HuH-7 (cell line): Measurements from ENCODE around the gene WBP2.
"Not testable (repeated sequence)": the region's sequence is repeated elsewhere in the genome, so short reads cannot be mapped to it uniquely, and the experiment has no call there.

Source experiments
- DNase-seq: peaks from one replicate; pipeline ENCODE4 v3.0.0; 2011; ENCODE audit warnings: low spot score

The WBP2 gene

DNA sequence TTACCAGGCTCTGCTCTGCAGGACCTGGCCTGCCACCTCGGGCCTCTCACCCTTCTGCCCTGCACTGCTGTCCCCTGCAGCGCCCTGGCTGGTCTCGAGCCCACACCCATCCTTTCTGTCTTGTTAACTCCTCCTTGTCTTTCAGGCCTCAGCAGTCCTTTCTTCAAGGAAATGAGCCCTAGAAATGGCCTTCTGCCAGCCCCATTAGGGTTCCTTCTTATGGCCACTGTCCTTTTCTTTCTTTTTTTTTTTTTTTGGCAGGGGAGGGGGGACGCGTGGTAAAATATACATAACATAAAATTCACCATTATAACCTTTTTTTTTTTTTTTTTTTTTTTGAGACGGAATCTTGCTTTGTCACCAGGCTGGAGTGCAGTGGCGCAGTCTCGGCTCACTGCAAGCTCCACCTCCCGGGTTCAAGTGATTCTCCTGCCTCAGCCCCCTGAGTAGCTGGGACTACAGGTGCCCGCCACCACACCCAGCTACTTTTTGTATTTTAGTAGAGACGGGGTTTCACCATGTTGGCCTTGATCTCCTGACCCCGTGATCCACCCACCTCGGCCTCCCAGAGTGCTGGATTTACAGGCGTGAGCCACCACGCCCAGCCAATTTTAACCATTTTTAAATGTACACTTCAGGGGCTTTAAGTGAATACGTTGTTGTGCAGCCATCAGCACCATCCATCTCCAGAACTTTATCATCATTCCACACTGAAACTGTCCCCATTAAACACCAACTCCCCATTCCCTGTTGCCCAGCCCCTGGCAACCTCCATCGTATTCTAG, 10.5 kb upstream of the WBP2 start:
- not testable (repeated sequence) for DNase-seq

DNA sequence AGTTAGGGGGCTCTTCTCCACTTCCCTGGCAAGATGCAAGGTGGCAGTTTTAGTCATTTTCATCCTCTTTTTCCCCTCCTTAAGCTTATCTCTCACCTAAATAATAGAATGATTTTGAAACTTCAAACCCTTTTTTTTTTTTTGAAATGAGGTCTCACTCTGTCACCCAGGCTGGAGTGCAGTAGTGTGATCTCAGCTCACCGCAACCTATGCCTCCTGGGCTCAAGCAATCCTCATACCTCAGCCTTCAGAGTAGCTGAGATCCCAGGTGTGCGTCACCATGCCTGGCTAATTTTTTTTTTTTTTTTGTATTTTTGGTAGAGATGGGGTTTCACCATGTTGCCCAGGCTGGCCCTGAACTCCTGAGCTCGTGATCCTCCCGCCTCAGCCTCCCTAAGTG, 9.8 kb upstream of the WBP2 start:
- not testable (repeated sequence) for DNase-seq

DNA sequence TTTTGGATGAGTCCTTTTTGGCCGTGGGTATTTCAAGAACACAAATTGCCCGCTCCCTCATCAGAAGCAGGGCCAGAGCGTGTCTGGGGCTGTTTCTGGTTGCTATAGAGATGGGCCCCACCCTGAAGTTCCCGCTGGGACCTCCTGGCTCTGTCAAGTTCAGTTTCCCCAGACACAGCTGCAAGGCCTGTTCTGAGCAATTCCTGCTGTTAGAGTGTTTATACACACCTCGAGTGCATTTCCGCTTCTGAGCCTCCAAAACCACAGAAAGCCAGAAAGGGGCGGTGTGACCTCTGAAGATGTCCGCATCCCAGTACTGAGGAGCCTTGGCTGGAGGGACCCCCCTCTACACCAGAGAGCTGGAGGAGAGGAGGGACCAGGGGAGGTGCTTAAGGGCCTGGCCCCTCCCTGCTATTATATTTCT, 9.3 kb upstream of the WBP2 start:
- no peak for DNase-seq

DNA sequence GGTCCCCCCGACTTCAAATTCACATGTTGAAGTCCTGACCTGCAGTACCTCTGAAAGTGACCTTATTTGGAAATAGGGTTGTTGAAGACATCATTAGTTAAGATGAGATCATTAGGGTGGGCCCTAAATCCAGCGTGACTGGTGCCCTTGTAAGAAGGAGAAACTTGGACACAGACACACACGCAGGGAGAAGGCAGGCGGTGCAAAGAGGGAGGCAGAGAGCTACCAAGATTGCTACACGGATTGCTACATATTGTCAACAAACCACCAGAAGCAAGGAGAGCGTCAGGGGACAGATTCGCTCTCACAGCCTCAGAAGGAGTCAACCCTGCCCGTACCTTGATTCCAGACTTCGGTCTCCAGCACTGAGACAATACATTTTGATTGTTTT, 6.8 kb upstream of the WBP2 start:
- DNase-seq: no peak

DNA sequence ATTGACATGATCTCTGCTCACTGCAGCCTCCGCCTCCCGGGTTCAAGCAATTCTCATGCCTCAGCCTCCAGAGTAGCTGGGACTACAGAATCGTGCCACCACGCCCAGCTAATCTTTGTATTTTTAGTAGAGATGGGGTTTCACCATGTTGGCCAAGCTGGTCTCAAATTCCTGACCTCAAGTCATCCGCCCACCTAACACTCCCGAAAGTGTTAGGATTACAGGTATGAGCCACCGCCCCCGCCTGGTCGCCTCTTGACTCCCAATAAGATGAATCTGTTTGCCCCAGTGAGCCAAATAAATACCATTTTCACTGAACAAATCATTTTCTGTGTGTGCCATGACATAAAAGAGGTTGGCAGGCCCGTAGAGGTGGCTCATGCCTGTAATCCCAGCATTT, 4.2 kb upstream of the WBP2 start:
- not testable (repeated sequence) for DNase-seq

DNA sequence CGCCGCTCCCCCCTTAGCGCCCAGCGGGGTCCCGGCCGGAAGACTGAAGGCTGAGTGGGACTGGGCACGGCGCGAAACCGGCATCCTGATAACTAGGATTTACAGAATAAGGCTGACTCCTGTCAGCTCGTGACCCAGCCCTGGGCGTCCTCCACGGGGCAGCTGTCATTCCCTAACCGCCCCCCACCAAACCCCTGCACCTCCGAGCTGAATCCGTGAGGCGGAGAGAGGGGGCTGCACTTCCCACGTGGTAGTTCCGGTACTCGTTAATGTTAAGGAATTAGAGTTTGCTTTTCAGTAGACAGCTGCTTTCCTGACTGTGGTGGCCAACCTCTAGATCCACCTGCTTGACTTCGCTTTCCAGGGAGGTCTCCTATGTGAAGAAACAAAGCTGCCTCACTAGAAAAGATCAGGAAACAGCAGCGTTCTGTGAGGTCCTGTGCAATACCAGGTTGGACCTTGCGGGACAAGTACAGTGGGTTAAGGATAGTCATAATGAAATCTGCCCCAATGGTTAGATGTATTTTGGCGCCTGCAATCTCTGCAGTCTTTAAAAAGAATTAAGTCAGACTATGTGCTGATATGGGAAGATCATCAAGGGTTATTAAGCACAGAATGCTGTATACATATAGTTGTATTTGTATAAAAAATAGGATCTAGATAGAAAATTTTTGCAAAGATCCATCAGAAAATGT, 1.1 kb upstream of the WBP2 start:
- DNase-seq: peak; percentile 70

DNA sequence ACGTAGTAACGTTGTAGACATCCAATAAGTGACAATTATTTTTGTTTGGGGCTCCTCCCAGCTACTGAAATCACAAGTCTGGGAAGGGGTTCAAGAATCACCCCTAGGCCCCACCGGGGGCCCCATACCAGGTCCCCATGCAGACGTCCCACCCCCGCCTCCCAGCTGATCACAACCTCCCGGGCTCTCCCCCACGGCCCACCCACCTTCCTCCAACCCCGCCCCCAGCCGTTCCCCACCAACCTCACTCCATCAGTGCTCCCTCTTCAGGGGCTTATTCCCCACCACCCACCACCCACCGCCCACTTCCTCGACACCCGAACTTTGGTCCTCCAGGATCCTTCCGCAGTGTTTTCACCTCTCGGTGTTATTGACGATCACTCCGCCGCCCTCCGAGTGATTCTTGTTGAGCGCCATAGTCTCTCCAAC, 240 bp downstream of the WBP2 start:
- peak; percentile 76 for DNase-seq

DNA sequence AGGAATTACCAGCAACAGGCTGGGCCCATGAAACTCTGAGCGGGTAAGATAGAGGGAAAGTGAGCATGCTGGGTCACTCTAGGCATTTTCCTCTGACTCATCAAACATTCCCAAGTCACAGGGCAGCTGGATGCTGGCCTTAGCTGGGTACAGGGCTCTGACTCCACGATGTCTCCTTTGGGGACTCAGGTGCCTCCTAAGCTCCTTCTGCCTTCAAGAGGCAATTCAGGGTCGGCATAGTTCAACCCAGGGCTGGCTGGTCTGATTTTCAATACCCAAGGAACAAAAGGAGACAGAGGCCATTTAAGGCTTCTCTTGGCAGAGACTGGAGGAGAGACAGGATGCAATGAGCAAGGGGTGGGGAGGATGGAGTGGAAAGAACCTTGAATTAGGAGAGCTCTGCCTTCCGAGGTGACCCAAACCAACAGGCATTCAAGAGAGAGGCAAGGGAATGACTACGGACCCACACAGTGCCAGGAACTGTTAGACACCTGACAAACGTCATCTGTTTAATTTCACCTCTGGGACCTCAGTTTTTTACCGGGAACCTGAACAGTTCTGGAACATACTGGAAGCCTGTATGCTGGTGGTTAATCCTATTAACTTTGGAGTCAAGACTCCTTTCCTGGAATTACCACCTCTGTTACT, 910 bp downstream of the WBP2 start:
- DNase-seq: no peak

DNA sequence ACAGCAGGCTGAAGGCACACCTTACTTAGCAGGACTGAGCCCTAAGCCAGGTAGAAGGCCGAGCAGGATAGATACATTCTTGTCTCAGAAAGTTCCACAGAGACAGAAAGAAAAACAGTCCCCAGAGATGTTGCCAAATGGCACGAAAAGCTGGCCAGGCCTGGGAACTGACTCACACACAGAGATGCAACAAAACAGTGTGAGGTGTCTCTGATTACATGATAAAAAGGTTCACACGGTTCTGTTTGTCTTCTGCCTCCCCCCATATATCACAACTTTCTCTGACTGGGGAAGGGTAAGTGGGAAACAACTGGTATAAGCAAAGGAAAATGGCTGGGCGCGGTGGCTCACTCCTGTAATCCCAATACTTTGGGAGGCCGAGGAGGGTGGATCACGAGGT, 1.7 kb downstream of the WBP2 start:
- no peak for DNase-seq

DNA sequence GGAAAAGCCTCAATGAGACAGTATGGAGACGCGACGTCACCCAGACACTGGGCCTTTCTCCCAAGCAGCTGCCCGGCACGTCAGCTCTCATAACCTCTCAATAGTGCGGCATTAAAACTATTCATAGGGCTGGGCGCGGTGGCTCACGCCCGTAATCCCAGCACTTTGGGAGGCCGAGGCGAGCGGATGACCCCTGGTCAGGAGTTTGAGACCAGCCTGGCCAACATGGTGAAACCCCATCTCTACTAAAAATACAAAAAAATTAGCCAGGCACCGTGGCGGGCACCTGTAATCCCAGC, 3.5 kb downstream of the WBP2 start:
- not testable (repeated sequence) for DNase-seq

DNA sequence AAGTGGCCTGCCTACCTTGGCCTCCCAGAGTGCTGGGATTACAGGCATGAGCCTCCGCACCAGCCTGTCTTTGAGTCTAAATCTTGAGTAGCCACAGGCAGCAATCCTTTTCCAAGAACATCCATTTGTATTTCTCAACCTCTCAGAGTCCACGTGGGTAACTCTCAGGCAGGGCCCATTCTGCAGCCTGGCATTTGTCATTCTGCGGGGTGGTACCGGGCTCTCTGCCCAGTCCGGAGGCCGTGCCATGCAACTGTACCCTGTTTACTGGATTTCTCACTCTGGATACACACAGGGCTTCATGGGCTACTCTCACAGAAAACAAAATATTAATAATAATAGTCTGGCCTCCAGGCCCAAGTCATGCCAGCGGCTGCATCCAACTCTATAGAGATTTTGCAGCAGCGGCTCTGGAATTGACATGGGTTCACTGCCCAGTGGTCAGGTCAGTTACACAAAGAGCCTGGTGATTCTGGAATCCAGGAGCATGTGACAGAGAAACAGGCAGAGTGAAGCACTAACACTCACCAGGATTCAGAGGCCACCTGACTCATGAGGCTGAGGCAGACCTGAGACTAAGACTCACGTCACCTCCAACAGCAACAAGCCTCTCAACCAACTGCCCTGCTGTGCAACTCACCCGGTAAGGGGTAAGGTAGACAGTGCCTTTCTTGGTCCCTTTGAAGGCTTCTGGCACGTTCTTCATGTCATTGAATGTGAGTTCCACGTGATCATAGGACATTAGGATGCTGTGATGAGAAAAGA, 4.0 kb downstream of the WBP2 start:
- no peak for DNase-seq

DNA sequence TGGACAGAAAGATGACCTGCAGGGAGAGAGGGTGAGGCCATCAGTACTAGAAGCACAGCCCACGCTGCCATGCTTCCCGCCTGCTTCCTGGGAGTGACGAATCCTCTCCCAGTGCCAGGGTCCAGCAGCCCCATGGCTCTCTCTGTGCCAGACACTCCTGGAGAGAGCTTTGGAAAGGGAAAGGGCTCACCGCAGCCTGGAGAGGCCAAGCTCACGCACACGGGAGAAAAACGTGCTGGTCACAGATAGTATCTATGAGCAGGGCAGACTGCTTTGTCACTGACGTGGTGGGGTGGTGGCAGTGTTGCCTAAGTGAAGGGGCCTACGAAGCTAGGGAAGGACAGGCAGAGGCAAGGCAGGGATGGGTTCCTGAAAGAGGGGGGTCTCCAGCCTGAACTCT, 5.4 kb downstream of the WBP2 start:
- no peak for DNase-seq

DNA sequence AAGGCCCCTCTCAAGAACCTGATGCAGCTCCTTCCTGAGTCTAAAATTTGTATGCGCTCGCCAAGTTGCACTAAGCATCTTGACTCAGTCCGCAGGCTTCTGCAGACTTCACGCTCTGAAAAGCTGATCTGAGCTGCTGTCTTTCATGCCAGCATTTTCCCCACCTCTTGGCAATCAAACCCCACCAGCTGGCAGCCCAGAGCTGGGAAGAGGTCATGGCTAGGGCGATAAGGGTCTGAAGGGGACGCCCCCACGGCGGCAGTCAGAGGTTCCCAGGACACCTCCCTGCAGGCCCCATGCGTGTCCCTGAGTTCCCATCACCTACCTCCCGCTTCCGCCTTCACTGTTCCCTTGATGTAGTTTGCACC, 5.9 kb downstream of the WBP2 start:
- DNase-seq: no peak

DNA sequence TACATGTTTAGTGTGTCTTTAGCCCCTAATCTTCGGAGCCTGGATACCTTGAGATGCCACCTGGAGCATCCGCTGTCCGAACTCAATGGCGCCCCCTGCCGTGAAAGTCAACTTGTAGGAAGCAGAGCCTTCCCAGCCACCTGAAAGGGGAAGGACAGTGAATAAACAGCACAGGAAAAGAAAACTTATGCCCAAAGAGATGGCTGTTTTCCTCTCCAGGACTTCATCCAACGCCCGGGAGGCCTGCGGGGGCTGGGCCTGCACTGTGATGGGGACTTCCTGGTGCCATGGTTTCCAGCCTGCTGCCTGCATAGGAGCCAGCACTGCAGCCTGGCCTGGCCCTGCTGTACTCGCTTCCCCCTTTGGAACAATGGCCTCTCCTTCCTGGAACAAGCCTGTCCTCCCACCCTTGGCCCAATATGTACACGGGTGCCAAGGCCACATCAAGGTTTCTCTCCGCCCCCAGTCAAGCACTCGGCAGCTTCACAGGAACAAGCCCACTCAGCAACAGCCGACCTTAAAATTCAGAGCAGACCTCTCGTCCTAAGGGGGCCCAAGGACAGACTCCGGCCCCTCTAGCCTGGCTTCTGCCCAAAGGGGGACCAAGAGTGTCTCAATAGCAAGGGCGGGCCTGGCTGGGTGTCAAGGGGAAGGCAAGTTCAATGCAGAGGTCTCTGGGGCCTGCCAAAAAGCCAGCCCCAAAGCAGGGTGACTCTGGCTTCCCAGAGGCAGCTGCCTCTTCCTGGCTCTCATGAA, 6.4 kb downstream of the WBP2 start:
- DNase-seq: peak; percentile 73

DNA sequence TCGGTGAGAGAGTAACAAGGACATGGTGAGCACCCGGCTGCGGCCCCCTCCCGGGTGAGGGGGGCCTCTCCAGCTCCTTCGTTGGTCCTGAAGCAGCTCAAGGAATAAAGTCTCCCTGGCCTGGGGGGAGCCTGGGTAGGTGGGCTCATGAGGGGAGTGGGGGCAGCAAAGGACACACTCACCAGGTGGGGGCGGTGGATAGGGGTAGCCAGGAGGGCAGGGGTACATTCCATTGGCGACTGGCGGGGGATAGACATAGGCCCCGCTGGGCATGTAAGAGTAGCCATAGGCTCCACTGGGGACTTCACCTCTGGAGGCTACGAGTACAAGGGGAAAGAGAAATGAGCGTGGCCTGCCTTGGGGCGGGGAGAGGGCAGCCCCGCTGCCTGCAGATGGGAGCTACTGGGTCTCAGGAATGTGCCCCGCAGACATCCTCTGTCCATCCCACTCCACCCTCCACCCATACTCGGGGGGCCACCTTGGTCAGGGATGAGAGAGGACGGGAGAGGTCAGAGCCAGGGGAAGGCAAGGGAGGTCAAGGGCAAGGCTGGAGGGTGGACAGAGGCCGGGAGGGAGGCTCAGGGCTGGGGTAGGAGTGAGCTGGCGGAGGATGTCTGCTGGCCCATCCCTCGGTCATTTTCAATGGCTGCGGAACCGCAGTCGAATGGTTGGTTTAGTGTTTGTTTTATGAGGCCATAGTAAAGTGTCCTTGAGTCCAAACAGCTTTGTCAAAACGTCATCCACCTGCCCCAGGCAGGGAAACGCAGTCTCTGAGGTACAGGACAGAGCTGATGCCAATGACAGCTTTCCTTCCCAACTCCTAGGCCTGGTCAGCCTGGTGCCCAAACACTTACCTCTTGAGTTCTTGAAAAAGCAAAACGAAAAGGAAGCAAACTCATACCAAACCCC, 7.3 kb downstream of the WBP2 start:
- DNase-seq: no peak

DNA sequence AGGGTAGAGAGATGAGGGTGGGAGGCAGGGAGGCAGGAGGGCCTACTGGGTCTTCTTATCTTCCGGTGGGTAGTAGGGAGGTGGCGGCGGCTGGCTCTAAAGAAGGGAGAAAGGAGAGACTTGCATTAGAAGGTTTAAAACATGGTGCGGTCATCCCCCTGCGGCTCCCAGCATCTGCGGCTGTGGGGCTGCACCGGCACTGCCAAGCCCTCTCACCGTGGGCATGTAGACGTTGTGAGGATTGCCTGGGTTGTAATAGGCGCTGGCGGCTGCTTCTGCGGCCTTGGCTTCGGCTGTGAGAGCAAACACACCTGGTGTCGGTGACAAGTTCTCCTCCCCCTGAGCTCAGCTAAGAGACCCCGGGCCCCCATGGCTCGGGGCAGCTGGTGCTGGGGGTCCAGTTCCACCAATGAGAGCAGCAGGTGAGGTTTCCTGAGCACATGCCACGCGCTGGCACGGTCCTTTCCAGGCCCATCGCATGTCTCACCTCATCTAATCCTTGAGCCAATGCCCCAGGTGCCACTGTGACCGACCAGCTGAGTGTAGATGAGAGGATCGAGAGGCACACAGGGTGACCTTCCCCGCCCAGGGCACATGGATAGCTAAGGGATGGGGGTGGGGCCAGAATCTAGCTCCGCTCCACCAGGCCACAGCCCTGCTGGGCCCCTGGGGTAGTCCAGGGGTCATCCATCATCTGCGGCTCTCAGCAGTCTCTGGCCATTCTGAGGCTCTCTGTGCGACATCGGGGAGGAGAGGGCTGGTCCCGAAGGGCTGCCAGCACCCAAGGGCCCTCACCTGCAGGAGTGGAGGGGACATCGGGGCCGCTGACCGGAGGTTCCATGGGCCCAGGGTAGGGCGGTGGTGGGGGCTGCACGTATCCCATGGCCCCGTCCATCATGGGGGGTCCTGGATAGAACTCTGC, 8.2 kb downstream of the WBP2 start:
- DNase-seq: no peak

DNA sequence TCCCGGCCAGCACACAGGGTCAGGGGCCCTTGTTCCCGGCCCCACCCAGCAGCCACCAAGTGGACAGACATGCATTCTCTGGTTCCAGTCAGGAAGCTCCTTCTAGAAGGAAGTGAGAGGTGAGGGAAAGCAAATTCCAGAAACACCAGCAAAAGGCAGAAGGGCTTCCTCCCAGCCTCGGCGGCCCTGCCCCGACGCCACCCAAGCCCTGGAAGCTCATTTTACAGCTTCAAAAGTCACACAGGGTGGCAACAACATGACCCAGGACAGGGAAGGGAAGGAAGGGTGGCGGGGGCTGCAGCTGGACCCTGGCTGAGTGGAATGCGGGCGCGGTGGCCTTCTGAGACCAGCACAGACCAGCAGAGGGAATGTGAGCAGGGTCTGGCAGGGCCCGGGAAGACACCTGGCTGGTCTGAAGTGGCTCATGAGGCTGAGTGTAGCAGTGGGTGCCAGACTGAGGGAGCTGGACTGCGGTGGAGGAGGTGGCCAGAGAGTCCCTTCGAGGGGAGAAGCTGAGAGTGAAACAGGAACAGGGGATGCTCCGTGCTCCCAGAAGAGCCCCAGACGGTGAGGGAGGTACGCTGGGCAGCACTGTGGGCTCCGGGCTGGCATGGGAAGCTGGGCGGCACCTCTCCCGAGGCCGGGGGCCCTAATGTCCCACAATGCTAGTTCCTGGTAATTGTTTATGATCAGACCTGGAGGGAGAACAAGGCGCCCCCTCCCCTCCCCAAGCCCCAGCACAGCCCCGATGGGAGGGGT, 9.0 kb downstream of the WBP2 start:
- no peak for DNase-seq

DNA sequence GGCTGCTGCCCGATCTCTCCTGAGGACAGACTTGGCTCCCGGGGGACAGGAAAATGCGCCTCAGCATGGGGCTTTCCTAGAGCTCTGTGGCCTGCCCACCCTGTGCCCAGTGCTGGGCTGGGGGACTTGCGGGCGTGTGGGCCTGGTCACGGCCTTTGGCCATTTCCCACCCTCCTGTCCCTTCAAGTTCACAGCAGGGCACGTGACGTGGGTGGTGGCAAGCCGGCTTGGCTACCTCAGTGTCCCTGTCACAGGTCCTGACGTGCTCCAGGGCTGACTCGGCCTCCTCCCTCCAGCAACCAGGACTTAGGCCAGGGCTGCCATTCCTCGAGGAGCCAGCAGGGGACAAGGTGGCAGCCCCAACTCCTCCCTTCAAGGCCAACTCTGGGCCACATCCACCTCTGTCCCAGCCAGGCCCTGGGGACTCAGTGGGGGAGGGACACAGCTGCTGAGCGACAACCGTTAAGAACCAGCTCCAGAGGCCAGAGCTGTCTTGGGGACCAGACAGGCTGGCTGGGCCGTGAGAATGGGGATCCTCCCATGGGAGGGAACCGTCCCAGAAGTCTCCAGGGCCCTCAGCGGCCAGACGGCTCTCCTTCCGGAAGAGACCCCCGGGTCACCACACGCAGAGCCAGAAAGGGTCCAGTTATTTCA, 9.9 kb downstream of the WBP2 start:
- DNase-seq: peak; percentile 95
